Duodenal mucosa (tissue), 2 donors: ENCODE results near the gene IP6K3.

Experiments used
- H3K27ac ChIP-seq: one replicate; pipeline ENCODE4 v1.7.0; 2013; ENCODE audit warnings: low read depth, low read length
- H3K27me3 ChIP-seq, 2 donors: one replicate each; pipeline ENCODE4 v1.7.0; 2013; ENCODE audit warnings: low read length in 2 of 2, control low read depth in 1 of 2; ENCODE audit not compliant: insufficient read depth in 2 of 2, control insufficient read depth in 1 of 2
- H3K36me3 ChIP-seq, 2 donors: one replicate each; pipeline ENCODE4 v1.7.0; 2013; ENCODE audit warnings: low read length in 2 of 2, control low read depth in 1 of 2; ENCODE audit not compliant: insufficient read depth in 2 of 2, control insufficient read depth in 1 of 2
- H3K4me1 ChIP-seq, 2 donors: one replicate each; pipeline ENCODE4 v1.7.0; 2013; ENCODE audit warnings: low read length in 2 of 2, control low read depth in 1 of 2; ENCODE audit not compliant: insufficient read depth in 2 of 2, control insufficient read depth in 1 of 2
- H3K4me3 ChIP-seq, 2 donors: one replicate each; pipeline ENCODE4 v1.7.0; 2013; ENCODE audit warnings: low read length in 2 of 2, low read depth in 1 of 2
- H3K9ac ChIP-seq, 2 donors: one replicate each; pipeline ENCODE4 v1.7.0; 2013; ENCODE audit warnings: low read length in 2 of 2, low read depth in 1 of 2
- H3K9me3 ChIP-seq, 2 donors: one replicate each; pipeline ENCODE4 v1.7.0; 2013; ENCODE audit warnings: low read length in 2 of 2, control low read depth in 1 of 2; ENCODE audit not compliant: control insufficient read depth in 1 of 2

IP6K3 gene

DNA sequence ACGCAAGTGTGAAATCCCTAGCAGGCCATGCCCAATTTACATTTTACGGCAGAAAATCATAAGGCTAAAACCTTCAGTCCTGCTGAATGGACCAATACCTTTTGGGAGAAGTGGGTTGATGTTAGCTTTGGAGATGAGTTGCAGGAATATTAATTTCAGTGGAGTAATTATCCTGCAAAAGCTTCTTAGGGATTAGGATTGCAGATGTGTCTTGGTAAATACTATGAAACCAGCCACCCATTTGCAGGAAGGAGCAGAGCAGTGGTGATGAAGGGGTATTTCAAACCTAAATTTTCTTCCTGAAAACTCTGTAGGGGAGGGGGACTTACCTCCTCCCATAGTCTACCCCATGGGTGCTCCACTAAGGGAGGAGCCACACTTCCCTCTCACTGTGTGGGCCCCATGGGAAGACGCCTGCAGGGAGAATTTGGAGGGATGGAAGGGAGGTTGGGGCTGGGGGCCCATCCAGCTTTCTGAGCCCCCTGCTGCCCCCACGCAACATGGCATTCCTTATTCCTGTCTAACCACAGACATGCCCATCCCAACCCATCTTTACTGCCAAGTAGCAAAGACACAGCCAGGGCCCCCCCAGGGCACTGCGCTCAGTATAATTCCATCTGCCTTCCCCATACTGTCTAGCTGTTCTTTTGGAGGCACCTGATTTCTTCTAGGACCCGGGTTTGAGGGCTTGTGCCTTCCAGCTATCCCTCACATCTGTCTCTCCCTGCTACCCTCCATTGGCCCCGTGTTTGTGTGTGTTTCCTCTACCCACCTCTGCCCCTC lies 20.6 kb downstream of the IP6K3 start:
- no peaks in the 10 kb centered on the region for H3K27me3 ChIP-seq
- no peaks in the 10 kb centered on the region for H3K9me3 ChIP-seq
- H3K4me1 ChIP-seq, result no peaks in the 10 kb centered on the region
- H3K36me3 ChIP-seq, result no peaks in the 10 kb centered on the region
- no peak overlapping the region for H3K27ac ChIP-seq
- no peak overlapping the region for H3K9ac ChIP-seq
- no peak overlapping the region for H3K4me3 ChIP-seq

DNA sequence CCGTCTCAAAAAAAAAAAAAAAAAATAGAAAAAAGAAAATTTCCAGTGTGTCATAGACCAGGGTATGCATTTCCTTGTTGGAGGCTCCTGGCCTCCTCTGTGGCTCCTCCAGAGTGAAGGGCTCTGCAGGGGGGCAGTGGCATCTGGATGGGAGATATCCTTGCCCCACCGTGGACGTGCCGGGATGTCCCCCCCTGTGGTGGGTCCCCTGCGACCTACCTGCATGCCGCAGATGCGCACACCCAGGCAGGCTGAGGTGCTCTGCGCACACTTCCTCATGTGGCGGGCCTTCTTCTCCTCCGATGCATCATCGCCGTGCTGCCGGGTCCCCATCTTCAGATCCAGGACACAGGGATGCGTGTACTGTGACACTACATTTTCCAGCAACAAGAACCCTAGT lies 21.5 kb downstream of the IP6K3 start:
- H3K4me1 ChIP-seq, result no peaks in the 10 kb centered on the region
- H3K36me3 ChIP-seq, result no peaks in the 10 kb centered on the region
- H3K4me3 ChIP-seq, result no peak overlapping the region
- H3K27ac ChIP-seq, result no peak overlapping the region
- no peaks in the 10 kb centered on the region for H3K9me3 ChIP-seq
- no peaks in the 10 kb centered on the region for H3K27me3 ChIP-seq
- H3K9ac ChIP-seq, result no peak overlapping the region

GRCh38 chr6:33724102-33725023 lies 22.3 kb downstream of the IP6K3 start:
- Histone ChIP-seq H3K4me1 (no peaks in the 10 kb centered on the region), H3K36me3 (no peaks in the 10 kb centered on the region), H3K9me3 (no peaks in the 10 kb centered on the region), H3K27me3 (no peaks in the 10 kb centered on the region), H3K4me3 (no peak overlapping the region), H3K9ac (no peak overlapping the region), H3K27ac (no peak overlapping the region)

- Histone ChIP-seq H3K27ac (no peak overlapping the region), H3K27me3 (no peaks in the 10 kb centered on the region), H3K4me1 (no peaks in the 10 kb centered on the region), H3K4me3 (no peak overlapping the region), H3K36me3 (no peaks in the 10 kb centered on the region), H3K9me3 (no peaks in the 10 kb centered on the region), H3K9ac (no peak overlapping the region)
These were observed 23.2 kb downstream of the IP6K3 start for GRCh38 chr6:33723371-33724085.

DNA sequence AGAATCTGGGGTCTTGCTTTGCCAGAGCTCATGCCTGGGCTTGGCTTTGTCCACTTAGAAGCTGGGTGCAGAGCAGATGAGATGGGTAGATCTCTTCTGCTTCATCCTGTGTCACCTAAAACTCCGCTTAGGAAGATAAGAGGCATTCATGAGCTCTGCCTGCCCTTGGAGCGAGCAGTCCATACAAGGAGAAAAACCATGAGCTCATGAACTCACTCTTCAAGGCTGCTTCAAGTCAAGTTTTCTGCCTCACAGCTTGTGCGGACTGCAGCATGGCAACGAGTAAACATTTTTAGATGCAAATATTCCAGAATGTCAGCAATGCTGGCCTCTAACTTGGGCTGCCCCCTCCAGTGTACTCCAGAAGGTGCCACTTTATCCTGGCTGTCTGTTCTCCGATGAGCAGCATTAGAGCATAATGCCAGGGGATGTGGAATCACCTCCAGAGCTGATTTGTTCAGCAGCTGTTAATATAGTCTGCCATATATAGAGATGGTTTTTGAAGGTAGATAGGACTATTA lies 24.5 kb downstream of the IP6K3 start:
- Histone ChIP-seq H3K27me3 (no peaks in the 10 kb centered on the region), H3K4me1 (no peaks in the 10 kb centered on the region), H3K9ac (no peak overlapping the region), H3K9me3 (no peaks in the 10 kb centered on the region), H3K27ac (no peak overlapping the region), H3K4me3 (no peak overlapping the region), H3K36me3 (no peaks in the 10 kb centered on the region)

DNA sequence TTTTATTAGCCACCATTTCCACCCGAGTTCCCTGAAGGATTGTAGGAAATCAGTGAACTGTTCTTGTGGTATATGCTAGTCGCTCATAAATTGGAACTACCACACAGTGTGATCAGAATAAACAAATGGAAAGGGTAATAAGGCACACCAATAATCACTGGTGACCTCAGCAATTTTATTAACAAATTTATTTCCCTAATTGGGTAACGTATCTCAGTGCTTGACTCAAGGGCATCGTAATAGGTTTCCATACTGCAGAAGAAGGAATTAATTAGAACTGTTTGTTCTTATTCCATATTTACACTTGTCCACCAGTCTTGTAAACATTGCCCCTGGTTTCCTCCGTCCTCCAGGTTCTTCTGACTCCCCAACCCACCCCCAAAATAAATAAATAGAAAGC lies 25.2 kb downstream of the IP6K3 start:
- Histone ChIP-seq H3K9ac (no peak overlapping the region), H3K4me3 (no peak overlapping the region), H3K27me3 (no peaks in the 10 kb centered on the region), H3K4me1 (no peaks in the 10 kb centered on the region), H3K36me3 (no peaks in the 10 kb centered on the region), H3K27ac (no peak overlapping the region), H3K9me3 (no peaks in the 10 kb centered on the region)

GRCh38 chr6:33720998-33721397 lies 25.7 kb downstream of the IP6K3 start:
- Histone ChIP-seq H3K9ac (no peak overlapping the region), H3K27ac (no peak overlapping the region), H3K9me3 (no peaks in the 10 kb centered on the region), H3K27me3 (no peaks in the 10 kb centered on the region), H3K36me3 (no peaks in the 10 kb centered on the region), H3K4me3 (no peak overlapping the region), H3K4me1 (no peaks in the 10 kb centered on the region)

DNA sequence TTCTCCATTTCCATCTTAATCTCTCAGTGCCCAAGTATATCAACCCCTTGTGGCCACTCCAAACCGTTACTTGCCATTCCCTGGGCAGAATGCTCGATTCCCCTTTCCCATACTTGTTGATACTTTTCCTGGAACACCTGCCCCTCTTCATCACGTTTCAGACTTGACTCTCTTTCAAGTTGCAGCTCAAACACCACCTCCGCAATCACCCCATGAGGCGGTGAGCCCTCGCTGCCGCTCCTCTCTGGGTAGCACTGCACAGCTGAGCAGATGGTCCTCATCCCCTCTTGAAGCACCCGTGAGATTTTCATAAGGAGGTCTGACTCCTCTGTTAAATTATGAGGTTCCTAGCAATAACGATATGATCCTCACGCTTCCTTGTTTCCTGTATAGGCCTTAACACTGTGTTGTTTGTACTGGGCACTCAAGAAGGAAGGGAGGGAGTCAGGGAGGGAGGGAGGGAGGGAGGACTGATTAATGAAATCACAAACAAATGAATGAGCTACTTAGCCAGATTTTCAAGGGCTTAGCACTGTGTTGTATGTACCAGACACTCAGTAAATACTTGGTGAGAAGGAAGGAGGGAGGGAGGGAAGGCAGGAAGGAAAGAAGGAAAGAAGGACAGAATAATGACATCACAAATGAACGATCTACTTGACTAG lies 27.2 kb downstream of the IP6K3 start:
- Histone ChIP-seq H3K36me3 (no peaks in the 10 kb centered on the region), H3K9ac (no peak overlapping the region), H3K27me3 (no peaks in the 10 kb centered on the region), H3K4me1 (no peaks in the 10 kb centered on the region), H3K9me3 (no peaks in the 10 kb centered on the region), H3K4me3 (no peak overlapping the region), H3K27ac (no peak overlapping the region)

GRCh38 chr6:33718713-33719112 lies 28.0 kb downstream of the IP6K3 start:
- Histone ChIP-seq H3K4me1 (no peaks in the 10 kb centered on the region), H3K4me3 (no peak overlapping the region), H3K27me3 (no peaks in the 10 kb centered on the region), H3K27ac (no peak overlapping the region), H3K9me3 (no peaks in the 10 kb centered on the region), H3K36me3 (no peaks in the 10 kb centered on the region), H3K9ac (no peak overlapping the region)
